Left ventricle myocardium superior (tissue), 1 donor: ENCODE measurements around the gene COL13A1. TPM values are rescaled to one million over a fixed set of nuclear protein-coding genes. Genes with fewer than 3 reads are reported as not detected.
A peak's percentile ranks its signal among the peaks of the same experiment; 100 is the strongest.

Experiments
- ATAC-seq: fragments of 200-7000 bp; cut with Tn5 transposase; one replicate; pipeline ENCODE4 v1.9.1; 2020; ENCODE audit warnings: mild to moderate bottlenecking, moderate library complexity
- DNase-seq: peaks from one replicate; pipeline ENCODE4 v3.0.0-alpha.2; 2020
- intact Hi-C: fragments of 100-400 bp; cut with micrococcal nuclease; formaldehyde crosslinking; loops from one replicate; pipeline ENCODE4 v1.11.0; 2022
- total RNA-seq: library from RNA; stranded (reverse); fragmentation: NEBNext Ultra II Directional; extraction: Animal tissue kit (Norgen Biotek cat#: 25700); gene quantifications from one replicate; pipeline ENCODE4 v1.2.1, GENCODE V29; 2021
- donor health status: DM: no; HTN: yes; CAD: no; lungs with severe emphysema.

COL13A1 gene
- total RNA-seq, 1 donor from 2014 or later = 1.0 TPM

DNA sequence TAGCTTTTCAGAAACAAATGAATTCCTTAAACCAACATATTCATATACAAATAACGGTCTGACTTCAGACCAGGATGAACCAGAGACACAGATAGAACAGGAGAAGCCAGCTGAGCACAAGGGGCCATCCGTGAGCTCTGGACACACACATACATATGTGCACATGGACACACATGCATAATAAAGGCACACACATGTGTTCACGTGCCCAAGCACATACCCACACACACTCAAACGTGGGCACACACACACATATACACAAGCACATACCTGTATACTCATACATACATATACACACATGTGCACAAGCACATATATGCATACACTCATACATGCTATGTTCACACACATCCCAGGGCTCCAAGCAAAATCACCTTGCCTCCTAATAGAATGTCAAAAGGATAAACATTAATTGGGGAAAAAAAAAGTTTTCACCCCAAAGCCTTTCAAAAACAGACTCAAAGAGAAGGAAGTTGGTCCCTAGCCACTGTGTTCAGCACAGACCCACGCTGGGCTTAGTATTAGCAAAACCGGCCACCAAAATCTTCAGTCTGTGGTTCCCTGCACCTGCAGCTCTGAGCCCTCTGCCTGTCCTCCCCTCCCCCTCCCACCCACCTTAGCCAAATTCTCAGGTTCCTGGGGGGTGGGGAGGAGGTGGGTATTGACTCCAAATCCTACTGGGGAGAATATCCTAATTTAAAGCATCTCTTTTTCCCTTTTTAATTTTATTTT lies 150.5 kb downstream of the COL13A1 start:
- ATAC-seq (no peak), DNase-seq (no peak)
- intact Hi-C loops = no loop called here

DNA sequence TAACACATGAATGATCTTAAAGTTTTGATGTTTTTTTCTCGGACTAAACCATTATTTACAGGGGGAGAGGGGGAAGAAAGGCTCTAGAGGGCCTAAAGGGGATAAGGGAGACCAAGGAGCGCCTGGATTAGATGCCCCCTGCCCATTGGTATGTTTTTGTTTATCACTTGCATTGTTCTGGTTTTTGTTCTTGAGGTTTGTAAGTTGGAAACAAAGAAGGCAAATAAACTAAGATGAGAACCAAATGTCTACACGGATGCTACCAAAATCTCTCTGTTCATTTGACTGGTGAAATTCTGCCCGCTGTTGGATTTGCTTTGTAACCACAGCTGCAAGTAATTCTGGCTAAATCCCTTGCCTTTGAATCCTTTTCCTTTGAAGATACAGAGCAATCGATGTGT lies 151.1 kb downstream of the COL13A1 start:
- no peak for ATAC-seq
- intact Hi-C loops = no loop called here

DNA sequence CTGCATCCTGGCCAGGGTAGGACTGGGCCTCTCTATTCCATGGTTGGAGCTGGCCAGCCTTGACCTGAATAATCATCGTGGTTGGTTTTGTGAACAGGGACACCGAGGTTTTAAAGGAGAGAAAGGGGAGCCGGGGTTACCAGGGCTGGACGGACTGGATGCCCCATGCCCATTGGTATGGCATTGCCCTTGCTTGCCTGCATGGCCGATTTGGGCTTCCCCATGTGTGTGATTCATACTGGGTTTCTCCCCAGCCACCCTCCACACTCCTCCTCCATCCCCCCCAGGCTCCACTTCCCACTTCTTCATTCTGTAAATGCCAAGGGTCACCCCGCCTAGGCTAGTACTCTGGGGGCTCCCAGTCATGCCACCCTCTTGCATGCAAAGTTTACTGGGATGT lies 152.1 kb downstream of the COL13A1 start:
- intact Hi-C loops = no loop called here
- ATAC-seq = no peak
- DNase-seq = no peak

More for the DNA sequence above, 151.1 kb downstream of the COL13A1 start:
- no peak for DNase-seq

GRCh38 chr10:69955211-69955805 lies 153.6 kb downstream of the COL13A1 start:
- intact Hi-C loops = no loop called here
- ATAC-seq (no peak), DNase-seq (no peak)

DNA sequence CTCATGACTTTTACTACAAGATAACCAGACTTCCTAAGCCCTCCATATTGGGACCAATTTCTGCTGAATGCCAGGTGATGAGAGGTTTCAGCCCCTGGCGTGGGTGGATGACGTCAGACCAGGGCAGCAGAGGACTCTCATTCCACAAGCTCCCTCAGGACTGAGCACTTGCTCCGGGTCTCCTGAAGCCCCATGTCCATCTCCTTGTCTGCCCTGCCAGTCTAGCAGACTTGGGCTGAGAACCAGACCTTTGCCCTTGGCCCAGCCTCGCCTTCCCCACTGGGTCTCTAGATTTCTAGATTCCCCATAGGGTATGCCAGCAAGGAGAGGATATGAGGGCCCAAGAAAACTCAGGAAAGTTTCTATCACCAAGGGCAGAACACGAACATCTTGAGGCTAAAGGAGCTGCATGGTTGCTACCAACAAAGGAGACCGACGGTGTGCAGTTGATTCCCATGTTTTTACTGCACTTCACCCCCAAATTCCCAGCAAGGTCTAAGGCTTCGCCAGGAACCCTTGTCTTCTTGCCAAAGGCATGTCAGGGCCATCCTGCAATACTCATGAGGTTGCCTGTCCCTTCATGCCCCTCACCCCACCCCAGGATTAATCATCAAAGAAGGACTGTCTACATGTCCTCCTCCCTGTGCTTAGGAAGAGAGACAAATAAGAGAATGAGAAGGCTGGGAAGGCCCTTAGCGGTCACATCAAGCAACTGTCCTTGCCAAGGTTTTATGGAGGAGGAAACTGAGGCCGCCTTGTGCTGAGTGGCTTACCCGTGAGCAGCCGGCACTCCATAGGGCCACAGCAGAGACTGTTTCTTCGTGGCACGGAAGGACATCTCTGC lies 154.4 kb downstream of the COL13A1 start:
- intact Hi-C loops = no loop called here
- ATAC-seq (no peak), DNase-seq (no peak)

GRCh38 chr10:69956741-69957230 lies 155.1 kb downstream of the COL13A1 start:
- ATAC-seq (no peak), DNase-seq (no peak)
- intact Hi-C loops = no loop called here

DNA sequence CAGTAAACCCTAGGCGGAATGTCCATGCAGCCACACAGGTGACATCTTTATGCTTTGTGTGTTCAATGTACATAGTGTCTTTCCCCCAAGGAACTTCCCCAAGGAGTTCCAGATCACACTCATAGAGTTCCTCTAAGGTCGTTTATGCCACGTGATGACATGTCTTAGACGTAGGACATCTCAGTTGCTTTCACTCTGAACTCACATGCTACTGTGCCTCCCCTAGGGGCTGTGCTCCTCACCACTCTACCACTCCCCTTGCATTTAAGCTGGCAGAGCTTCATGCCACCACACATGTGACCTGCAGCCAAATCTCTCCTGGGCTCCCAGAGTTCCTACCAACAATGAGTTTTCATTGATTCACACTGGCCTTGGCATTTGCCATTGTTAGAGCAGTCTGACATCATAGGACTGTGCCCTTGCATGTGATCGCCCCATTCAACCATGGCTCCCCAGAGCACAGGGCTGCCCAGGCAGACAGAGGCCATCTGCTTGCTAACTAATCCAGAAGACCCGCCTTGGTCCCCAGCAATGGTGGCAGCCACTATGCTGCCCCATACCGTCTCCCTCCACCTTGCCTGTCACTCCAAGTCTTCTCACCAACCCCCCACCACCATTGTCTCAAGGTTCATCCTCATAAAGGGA lies 155.7 kb downstream of the COL13A1 start:
- intact Hi-C loops = no loop called here
- peak; percentile 24 for ATAC-seq
- DNase-seq = no peak

GRCh38 chr10:69957886-69958555 lies 156.3 kb downstream of the COL13A1 start:
- ATAC-seq (peak; percentile 50), DNase-seq (no peak)
- intact Hi-C loops = no loop called here

DNA sequence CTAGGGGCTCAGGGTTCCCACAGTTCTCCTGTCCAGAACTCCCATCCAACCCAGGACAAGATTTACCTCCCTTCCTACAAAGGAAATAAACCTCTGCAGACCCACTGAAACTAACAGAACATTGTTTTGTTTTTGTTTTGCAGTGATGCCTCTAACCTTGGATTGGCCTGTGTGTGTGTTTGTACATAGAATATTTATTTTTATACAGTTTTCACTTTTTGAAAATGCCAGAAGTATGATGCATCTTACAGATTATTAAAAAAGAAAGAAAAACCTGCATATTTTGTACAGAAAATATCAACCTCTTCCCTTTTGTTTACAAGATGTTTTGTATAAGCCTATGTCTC lies 156.8 kb downstream of the COL13A1 start:
- intact Hi-C loops = no loop called here
- ATAC-seq = no peak

DNA sequence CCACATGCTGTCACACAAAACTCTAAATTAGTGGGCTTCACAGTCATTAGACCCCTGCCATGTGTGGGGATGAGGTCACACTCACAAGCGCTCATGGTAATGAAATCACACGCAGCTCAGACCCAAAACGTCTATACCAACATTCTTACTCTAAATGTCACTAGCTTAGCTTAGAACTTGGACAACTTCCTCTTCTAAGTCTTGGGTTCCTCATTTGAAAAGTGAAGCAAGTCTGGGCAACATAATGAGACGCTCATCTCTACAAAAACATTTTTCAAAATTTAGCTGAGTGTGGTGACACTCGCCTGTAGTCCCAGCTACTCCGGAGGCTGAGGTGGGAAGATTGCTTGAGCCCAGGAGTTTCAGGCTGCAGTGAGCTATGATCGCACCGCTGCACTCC lies 158.2 kb downstream of the COL13A1 start:
- intact Hi-C loops = no loop called here

More for the DNA sequence above, 156.8 kb downstream of the COL13A1 start:
- DNase-seq = no peak

GRCh38 chr10:69960606-69960987 lies 158.9 kb downstream of the COL13A1 start:
- no peak for DNase-seq
- intact Hi-C loops = no loop called here
- ATAC-seq = no peak

More for the DNA sequence above, 158.2 kb downstream of the COL13A1 start:
- DNase-seq (no peak), ATAC-seq (peak; percentile 20)

GRCh38 chr10:69960988-69961880 lies 159.5 kb downstream of the COL13A1 start:
- intact Hi-C loops = no loop called here
- ATAC-seq (peak; percentile 16), DNase-seq (no peak)

- ATAC-seq (peak; percentile 14), DNase-seq (no peak)
- intact Hi-C loops = no loop called here
Measured at GRCh38 chr10:69961881-69962745, 160.4 kb downstream of the COL13A1 start.

DNA sequence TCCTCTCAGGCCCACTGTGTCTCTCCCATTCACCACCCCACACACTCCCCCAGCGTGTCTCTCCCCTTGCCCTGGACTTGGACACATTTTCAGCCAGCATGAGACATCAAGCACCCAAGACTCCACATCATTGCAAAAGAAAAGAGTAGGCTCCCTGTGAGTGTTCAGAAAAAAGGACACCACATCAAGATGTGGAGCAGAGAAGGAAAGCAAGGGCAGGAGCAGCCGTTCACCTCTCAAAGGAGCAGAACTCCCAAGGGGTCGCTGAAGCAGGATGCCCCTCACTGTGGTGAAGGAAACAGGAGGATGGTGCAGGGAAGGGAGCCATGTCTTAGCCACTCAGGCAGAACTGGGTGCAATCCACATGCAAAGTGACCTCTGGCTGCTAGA lies 161.0 kb downstream of the COL13A1 start:
- no peak for ATAC-seq
- DNase-seq = no peak
- intact Hi-C loops = no loop called here

DNA sequence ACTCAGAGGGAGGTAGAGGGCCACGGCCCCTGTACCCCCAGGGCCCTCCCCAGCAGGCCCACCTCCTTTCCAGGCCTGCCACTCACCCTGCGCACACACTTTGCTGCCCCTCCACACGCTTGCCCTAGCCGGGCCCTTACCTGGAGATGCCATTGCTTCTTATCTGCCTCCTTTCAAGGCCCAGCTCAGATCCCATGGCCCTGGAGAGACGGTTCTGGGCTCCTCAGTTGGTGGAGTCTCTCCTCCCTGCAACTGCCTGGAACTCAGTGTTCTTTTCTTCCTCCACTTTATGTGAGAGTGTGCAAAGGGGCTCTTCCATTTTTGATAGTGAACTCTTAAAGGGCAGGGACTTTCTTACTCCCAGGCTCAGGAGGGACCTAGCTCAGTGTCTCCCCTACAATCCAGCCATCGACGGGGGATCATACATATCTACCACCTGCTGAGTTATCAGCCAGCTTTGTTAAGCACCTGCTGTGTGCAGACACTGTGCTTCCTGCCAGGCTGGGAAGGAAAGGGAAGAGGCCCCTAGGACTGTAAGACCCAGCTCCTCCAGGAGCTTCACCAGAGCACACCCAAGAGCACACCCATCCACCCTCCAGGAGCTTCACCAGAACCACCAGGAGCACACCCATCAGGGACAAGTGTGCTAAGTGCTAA lies 161.6 kb downstream of the COL13A1 start:
- ATAC-seq = no peak
- DNase-seq = no peak
- intact Hi-C loops = no loop called here

DNA sequence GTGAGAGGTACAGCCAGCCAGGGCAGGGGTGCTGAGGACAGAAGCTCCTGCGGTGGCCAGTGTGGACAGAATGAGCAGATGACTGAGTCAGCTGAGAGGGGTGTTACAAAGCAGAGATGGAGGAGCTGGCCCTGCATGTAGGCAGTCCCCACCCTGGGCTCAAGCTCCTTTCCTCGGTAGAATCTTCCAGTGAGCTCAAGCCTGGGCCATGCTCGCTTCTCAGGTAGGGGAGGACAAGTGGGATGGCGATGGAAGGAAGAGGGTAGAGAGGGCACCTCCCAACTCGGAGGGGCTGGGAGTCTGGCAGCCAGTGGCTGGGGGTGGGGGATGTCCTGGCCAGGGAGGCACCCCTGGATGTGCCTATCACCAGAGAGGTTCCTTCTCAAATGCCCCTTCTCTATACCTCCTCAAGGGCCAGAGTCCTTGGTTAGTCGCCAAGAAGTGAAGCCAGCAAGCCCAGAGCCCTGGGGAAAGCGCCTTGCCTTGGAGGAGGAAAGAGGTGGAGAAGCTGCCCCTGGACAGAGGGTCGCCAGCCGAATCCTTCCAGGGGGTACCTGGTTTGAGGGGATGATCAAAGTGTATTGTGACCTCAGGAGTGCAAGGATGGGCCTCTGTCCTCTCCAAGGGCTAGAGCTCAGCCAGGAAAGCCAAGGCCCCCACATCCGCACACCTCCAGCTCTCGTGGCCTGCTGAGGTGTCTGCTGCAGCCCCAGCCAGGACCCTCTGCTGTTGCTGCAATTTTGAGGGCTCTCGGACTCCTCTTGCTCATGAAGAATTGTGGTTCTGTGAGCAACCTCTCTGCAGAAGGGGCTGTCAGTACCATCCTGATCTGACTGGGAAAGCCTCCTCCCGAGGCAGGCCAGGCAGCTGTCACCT lies 162.4 kb downstream of the COL13A1 start:
- intact Hi-C loops = no loop called here
- ATAC-seq = no peak
- no peak for DNase-seq
